NCI-H2196 (cell line): ENCODE results near the gene SULT1B1.

ENCODE experiments used
- DNase-seq: peaks from one replicate; lab custom pipeline; 2025; ENCODE audit not compliant: unreplicated experiment; lab: John Stamatoyannopoulos, UW

The SULT1B1 gene

GRCh38 chr4:69701696-69702095, 58.7 kb downstream of the SULT1B1 start:
- no peak for DNase-seq

- no peak for DNase-seq
These were observed 62.7 kb downstream of the SULT1B1 start for GRCh38 chr4:69697536-69698242.

- peak; percentile 1 for DNase-seq
These were observed 70.8 kb downstream of the SULT1B1 start for GRCh38 chr4:69689599-69689998.

GRCh38 chr4:69684804-69685203, 75.6 kb downstream of the SULT1B1 start:
- no peak for DNase-seq
